Large intestine (tissue), 3 donors: ENCODE data around the gene SLC41A2. TPM values are rescaled to one million over a fixed set of nuclear protein-coding genes. Genes with fewer than 3 reads are reported as not detected.

Experiments
- DNase-seq, 2 donors: peaks; one replicate each; pipeline versions ENCODE4 v3.0.0 to v3.0.0-alpha.2; 2013
- H3K27ac ChIP-seq: one replicate; pipeline ENCODE4 v1.5.1; 2013; ENCODE audit warnings: low read length
- H3K27me3 ChIP-seq: 2 replicates; pipeline ENCODE4 v1.6.1; 2013; ENCODE audit warnings: low read length; ENCODE audit not compliant: control insufficient read depth, insufficient read depth
- H3K36me3 ChIP-seq: 2 replicates; pipeline ENCODE4 v1.6.1; 2013; ENCODE audit warnings: low read length; ENCODE audit not compliant: control insufficient read depth, insufficient read depth
- H3K4me1 ChIP-seq: one replicate; pipeline ENCODE4 v1.6.1; 2013; ENCODE audit warnings: low read length; ENCODE audit not compliant: control insufficient read depth, insufficient read depth
- H3K4me3 ChIP-seq: one replicate; pipeline ENCODE4 v1.5.1; 2013; ENCODE audit warnings: low read length
- H3K9me3 ChIP-seq: one replicate; pipeline ENCODE4 v1.6.1; 2013; ENCODE audit warnings: mild to moderate bottlenecking, low read depth, low read length, moderate library complexity; ENCODE audit not compliant: control insufficient read depth
- WGBS: methylation state at CpG from one replicate; pipeline ENCODE4 v1.1.5; 2013; ENCODE audit warnings: low lambda C conversion rate; ENCODE audit not compliant: insufficient coverage; 5-methylcytosine and 5-hydroxymethylcytosine counted together
- polyA plus RNA-seq: library from polyadenylated mRNA; unstranded; fragments of 120-200 nt; gene quantifications from one replicate; pipeline ENCODE4 v1.2.1, GENCODE V29; 2013

SLC41A2 gene
- polyA plus RNA-seq, 1 donor, result 4.1 TPM

DNA sequence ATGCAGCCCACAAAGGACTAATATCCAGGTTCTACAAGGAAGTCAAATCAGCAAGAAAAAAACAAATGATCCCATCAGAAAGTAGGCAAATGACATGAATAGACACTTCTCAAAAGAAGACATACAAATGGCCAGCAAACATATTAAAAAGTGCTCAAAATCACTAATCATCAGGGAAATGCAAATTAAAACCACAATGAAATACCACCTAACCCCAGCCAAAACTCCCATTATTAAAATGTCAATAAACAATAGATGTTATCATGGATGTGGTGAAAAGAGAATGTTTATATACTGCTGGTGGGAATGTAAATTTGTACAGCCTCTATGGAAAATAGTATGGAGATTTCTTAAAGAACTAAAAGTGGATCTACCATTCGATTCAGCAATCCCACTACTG is 25.0 kb downstream of the SLC41A2 start:
- no CpG with 5 or more reads among the region's 1 CpG for WGBS
- Histone ChIP-seq H3K4me3 (no peak overlapping the region), H3K9me3 (no peaks in the 10 kb centered on the region), H3K36me3 (no peaks in the 10 kb centered on the region), H3K27me3 (peaks cover 12% of the 10 kb centered on the region), H3K27ac (no peak overlapping the region), H3K4me1 (no peaks in the 10 kb centered on the region)
- DNase-seq, result no peak

DNA sequence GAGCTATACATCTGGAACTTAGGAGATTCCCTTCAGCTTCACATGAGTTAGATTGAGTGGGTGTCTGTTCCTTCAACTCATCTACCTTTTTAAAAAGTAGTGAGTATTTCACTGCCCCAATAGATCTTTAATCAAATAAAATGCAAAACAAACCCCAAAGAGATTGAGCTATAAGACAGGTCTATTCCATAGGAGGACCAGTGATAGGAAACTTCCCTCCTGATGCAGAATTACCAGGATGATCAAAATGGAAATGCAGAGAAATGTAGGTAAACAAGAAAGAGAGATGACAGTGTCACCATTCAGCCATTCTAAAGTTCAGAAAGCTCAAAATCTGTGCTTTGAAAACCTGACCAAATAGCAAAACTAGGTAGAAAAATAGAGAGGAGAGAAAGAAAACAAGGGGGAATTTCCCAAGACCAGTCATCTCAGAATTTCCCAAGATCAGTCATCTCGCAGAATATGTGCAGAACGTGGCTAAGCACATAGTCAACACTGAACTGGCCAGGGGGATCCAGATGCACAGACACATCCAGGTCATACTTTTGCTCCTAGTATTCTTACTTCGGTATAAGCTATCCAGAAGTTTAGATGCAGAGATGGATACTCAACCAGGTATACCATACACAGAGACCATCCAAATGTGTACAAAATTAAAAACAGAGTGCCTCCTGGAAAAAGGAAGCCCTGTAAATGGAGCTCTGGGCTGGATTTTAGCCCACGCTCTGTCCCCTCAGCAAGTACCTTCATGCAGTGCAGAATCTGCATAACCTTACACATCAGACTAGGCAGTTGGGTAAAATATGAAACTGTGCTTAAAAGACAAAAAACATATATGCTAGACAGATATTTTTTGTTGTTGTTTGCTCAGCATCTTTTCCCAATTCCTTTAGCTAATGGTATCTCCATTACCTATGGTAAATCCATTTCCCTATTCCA is 27.4 kb downstream of the SLC41A2 start:
- Histone ChIP-seq H3K27me3 (peaks cover 8% of the 10 kb centered on the region), H3K27ac (no peak overlapping the region), H3K4me3 (no peak overlapping the region), H3K36me3 (no peaks in the 10 kb centered on the region), H3K9me3 (no peaks in the 10 kb centered on the region), H3K4me1 (no peaks in the 10 kb centered on the region)
- no peak for DNase-seq
- WGBS, result no CpG with 5 or more reads among the region's 4 CpGs

DNA sequence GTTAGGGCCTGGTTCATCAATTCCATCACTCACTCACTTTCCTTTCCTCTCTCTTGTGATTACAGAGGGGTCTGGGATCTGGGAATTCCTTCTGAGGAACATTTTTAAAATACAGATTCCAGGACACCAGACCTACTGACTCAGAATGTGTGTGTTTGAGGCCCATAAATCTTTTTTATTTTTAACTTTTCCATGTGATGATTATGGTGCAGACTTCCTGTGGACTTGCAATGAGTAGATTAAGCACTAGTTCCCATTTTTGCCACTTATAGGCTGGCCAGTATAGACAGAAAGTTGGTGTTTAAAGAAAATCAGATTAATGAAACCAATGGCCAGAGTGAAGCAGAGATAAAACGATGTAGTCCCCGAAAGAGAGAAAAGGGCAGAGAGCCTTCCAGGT is 28.1 kb downstream of the SLC41A2 start:
- WGBS, result no CpG with 5 or more reads among the region's 2 CpGs
- no peak for DNase-seq
- Histone ChIP-seq H3K4me3 (no peak overlapping the region), H3K4me1 (no peaks in the 10 kb centered on the region), H3K27me3 (peaks cover 8% of the 10 kb centered on the region), H3K27ac (no peak overlapping the region), H3K9me3 (no peaks in the 10 kb centered on the region), H3K36me3 (no peaks in the 10 kb centered on the region)

DNA sequence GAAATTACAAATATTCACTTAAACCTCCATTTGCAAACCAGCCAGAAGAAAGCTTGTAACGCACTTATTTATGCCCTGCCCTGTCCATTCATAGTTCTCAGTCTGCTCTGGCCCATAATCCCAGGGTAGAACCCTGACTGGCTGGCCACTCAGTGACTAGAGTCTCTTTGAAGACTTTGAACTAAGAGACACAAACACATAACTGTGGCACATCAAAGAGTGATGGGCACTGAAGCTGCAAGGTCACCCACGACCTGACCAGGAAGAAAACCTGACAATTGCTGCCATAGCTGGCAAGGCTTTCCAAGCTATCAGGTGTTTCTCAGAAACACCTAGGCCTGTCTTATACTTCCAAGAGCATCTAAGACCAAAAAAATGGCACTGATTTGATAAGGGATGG is 28.7 kb downstream of the SLC41A2 start:
- no CpG with 5 or more reads among the region's 2 CpGs for WGBS

GRCh38 chr12:104928036-104928745 is 29.9 kb downstream of the SLC41A2 start:
- Histone ChIP-seq H3K9me3 (no peaks in the 10 kb centered on the region), H3K36me3 (no peaks in the 10 kb centered on the region), H3K4me1 (no peaks in the 10 kb centered on the region), H3K4me3 (no peak overlapping the region), H3K27me3 (peaks cover 8% of the 10 kb centered on the region), H3K27ac (no peak overlapping the region)
- 96% methylated on average over 4 of the region's 7 CpGs for WGBS
- no peak for DNase-seq

More for the DNA sequence above, 28.7 kb downstream of the SLC41A2 start:
- Histone ChIP-seq H3K4me1 (no peaks in the 10 kb centered on the region), H3K27ac (no peak overlapping the region), H3K9me3 (no peaks in the 10 kb centered on the region), H3K36me3 (no peaks in the 10 kb centered on the region), H3K4me3 (no peak overlapping the region), H3K27me3 (peaks cover 8% of the 10 kb centered on the region)
- no peak for DNase-seq

DNA sequence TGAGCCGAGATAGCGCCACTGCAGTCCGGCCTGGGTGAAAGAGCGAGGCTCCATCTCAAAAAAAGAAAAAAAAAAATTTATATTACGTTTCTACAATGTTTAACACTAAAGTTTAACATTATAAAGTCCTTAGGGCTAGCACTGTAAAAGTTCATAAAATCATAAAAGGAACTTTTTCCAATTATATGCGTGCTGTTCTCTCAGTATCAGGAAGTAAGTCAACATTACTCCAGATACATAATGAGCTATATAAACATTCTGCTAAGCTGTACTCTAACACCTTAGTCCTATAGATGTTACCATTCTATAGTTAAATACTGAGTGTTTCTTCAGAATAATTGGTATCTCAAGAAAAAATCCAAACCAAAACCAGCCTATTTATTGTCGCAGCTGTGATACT is 32.6 kb downstream of the SLC41A2 start:
- no peak overlapping the region for H3K4me3 ChIP-seq
- no peaks in the 10 kb centered on the region for H3K4me1 ChIP-seq
- WGBS, result 33% methylated on average over 1 of the region's 7 CpGs
- H3K27ac ChIP-seq, result no peak overlapping the region
- no peak for DNase-seq
- H3K36me3 ChIP-seq, result no peaks in the 10 kb centered on the region
- no peaks in the 10 kb centered on the region for H3K9me3 ChIP-seq
- peaks cover 8% of the 10 kb centered on the region for H3K27me3 ChIP-seq

GRCh38 chr12:104921340-104921739 is 36.8 kb downstream of the SLC41A2 start:
- no peaks in the 10 kb centered on the region for H3K27me3 ChIP-seq
- no peaks in the 10 kb centered on the region for H3K36me3 ChIP-seq
- no peaks in the 10 kb centered on the region for H3K4me1 ChIP-seq
- H3K9me3 ChIP-seq, result no peaks in the 10 kb centered on the region
- H3K4me3 ChIP-seq, result no peak overlapping the region
- H3K27ac ChIP-seq, result no peak overlapping the region
- DNase-seq, result no peak

DNA sequence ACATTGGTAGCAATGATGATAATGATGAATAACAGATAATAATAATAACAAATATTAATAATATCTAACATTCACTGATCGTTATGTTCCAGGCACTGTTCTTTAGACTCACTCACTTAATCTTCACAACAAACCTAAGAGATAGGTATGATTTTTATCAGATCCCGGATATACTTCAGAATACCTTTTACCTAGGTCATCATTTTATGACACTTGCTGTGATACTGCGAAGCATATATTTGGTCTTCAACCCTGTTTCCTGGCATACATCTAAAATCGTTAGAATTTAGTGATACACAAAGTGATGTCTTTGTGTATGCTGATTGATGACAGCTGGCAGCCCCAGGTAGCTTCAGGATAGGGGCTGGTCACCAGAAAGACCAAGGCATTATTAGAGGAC is 46.1 kb downstream of the SLC41A2 start:
- H3K27me3 ChIP-seq, result no peaks in the 10 kb centered on the region
- no peaks in the 10 kb centered on the region for H3K9me3 ChIP-seq
- no CpG with 5 or more reads among the region's 4 CpGs for WGBS
- no peak for DNase-seq
- no peak overlapping the region for H3K4me3 ChIP-seq
- no peaks in the 10 kb centered on the region for H3K36me3 ChIP-seq
- no peak overlapping the region for H3K27ac ChIP-seq
- no peaks in the 10 kb centered on the region for H3K4me1 ChIP-seq

DNA sequence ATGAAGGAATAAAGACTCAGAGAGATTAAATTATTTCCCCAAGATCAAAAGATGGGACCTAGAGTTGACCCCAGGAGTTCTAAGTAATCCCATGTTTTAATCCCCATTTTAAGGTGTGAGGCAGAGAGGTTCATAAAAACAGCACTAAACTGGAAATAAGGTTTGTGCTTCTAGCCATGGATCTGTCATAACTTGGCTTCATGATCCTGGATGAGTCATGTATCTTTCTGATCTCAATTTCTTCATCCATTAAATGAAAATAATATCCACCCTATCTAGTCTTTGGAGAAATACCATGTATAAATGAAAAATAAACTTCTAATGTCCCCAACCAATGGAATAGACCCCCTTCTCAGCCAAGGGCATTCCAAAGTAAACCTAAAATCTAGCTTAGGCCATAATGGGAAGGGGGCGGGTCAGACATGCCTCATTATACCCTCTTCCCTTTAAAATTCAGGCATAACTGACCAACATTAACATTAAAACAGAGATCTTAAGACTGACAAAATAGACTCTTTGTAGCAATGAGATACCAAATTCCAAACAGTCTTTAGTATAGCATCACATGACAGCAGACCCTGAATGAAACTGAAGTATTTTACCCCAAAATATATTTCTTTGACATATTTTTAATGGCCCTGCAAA is 47.8 kb downstream of the SLC41A2 start:
- H3K4me3 ChIP-seq, result no peak overlapping the region
- no CpG with 5 or more reads among the region's 1 CpG for WGBS
- H3K4me1 ChIP-seq, result no peaks in the 10 kb centered on the region
- H3K9me3 ChIP-seq, result no peaks in the 10 kb centered on the region
- H3K36me3 ChIP-seq, result no peaks in the 10 kb centered on the region
- no peaks in the 10 kb centered on the region for H3K27me3 ChIP-seq
- no peak overlapping the region for H3K27ac ChIP-seq
- no peak for DNase-seq

- 83% methylated on average over 1 of the region's 2 CpGs for WGBS
- H3K4me3 ChIP-seq, result no peak overlapping the region
- no peaks in the 10 kb centered on the region for H3K9me3 ChIP-seq
- H3K36me3 ChIP-seq, result no peaks in the 10 kb centered on the region
- no peak for DNase-seq
- H3K27ac ChIP-seq, result no peak overlapping the region
- H3K27me3 ChIP-seq, result no peaks in the 10 kb centered on the region
- H3K4me1 ChIP-seq, result no peaks in the 10 kb centered on the region
Measured at GRCh38 chr12:104909761-104910160, 48.3 kb downstream of the SLC41A2 start.
